PC-3 (cell line): ENCODE data around the gene CDS1.

Experiments used
- EZH2 ChIP-seq: fragments of 300-600 bp; sonication (generic); IDR thresholded peaks from one replicate; pipeline ENCODE4 v1.6.1; 2017; ENCODE audit warnings: antibody characterized with exemption, mild to moderate bottlenecking, low read length; ENCODE audit not compliant: unreplicated experiment
- EZH2phosphoT487 ChIP-seq: fragments of 300-600 bp; sonication (generic); IDR thresholded peaks from 2 replicates; pipeline ENCODE4 v1.6.1; 2018; ENCODE audit warnings: mild to moderate bottlenecking, antibody characterized with exemption, low read length, borderline replicate concordance
- TF ChIP-seq, protein P1 (sequence below): fragments of 300-600 bp; sonication (generic); conservative IDR thresholded peaks from 2 replicates; pipeline ENCODE4 v1.5.1; 2017; ENCODE audit warnings: antibody characterized with exemption, low read depth, mild to moderate bottlenecking, low read length

DNA sequence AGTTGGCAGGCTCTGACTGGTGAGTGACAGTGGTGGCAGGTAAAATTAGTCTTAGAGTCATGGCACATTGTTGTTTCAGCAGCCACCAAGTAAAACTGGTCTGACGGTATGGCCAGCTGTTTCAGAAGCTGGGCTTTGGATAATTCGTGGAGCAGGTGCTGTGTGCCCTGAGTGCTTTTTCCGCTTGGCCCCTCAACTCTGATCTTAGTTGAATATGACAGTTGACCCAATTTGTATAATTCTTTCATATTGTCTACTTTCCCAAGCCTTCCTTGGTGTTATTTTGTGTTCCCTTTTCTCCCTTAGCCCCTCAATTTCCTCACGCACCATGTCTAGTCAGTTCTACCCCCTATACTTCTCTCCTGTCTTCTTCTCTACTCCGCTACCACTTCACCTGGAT is 32.0 kb downstream of the CDS1 start:
- TF ChIP-seq, protein P1, sequence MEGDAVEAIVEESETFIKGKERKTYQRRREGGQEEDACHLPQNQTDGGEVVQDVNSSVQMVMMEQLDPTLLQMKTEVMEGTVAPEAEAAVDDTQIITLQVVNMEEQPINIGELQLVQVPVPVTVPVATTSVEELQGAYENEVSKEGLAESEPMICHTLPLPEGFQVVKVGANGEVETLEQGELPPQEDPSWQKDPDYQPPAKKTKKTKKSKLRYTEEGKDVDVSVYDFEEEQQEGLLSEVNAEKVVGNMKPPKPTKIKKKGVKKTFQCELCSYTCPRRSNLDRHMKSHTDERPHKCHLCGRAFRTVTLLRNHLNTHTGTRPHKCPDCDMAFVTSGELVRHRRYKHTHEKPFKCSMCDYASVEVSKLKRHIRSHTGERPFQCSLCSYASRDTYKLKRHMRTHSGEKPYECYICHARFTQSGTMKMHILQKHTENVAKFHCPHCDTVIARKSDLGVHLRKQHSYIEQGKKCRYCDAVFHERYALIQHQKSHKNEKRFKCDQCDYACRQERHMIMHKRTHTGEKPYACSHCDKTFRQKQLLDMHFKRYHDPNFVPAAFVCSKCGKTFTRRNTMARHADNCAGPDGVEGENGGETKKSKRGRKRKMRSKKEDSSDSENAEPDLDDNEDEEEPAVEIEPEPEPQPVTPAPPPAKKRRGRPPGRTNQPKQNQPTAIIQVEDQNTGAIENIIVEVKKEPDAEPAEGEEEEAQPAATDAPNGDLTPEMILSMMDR = no peak
- TF ChIP-seq EZH2 (no peak), EZH2phosphoT487 (no peak)
